NB4 (cell line): ENCODE measurements around the gene ERVH48-1.
A peak's percentile ranks its signal among the peaks of the same experiment; 100 is the strongest.
"Not testable (repeated sequence)": the region's sequence is repeated elsewhere in the genome, so short reads cannot be mapped to it uniquely, and the experiment has no call there.

Experiments used
- DNase-seq: peaks from one replicate; pipeline ENCODE4 v3.0.0; 2010; ENCODE audit warnings: low read depth
- H3K4me3 ChIP-seq: one replicate; pipeline ENCODE4 v1.5.1; 2011; ENCODE audit warnings: mild to moderate bottlenecking, low read depth, low read length, moderate library complexity
- CTCF ChIP-seq: IDR thresholded peaks from one replicate; pipeline ENCODE4 v1.5.1; 2012; ENCODE audit warnings: low read depth, low read length
- MAX ChIP-seq: IDR thresholded peaks from 2 replicates; pipeline ENCODE4 v1.6.1; 2011; ENCODE audit warnings: low read depth, low read length
- MYC ChIP-seq: IDR thresholded peaks from 2 replicates; pipeline ENCODE4 v1.6.1; 2011; ENCODE audit warnings: low read depth, low read length
- POLR2A ChIP-seq: IDR thresholded peaks from 2 replicates; pipeline ENCODE4 v1.6.1; 2011; ENCODE audit warnings: mild to moderate bottlenecking; ENCODE audit not compliant: insufficient read length; ENCODE audit errors: extremely low read depth

Gene ERVH48-1

GRCh38 chr21:42924433-42924751 is 1.0 kb downstream of the ERVH48-1 start:
- H3K4me3 ChIP-seq: peak overlapping the region; percentile 32
- TF ChIP-seq MYC: no peak
- TF ChIP-seq POLR2A: no peak
- TF ChIP-seq MAX: no peak
- no peak for TF ChIP-seq CTCF
- DNase-seq: no peak

- H3K4me3 ChIP-seq: peak overlapping the region; percentile 32
- DNase-seq: peak; percentile 97
- TF ChIP-seq CTCF (peak; percentile 73), MAX (peak; percentile 37), POLR2A (no peak), MYC (no peak)
Measured at GRCh38 chr21:42923553-42924432, 1.6 kb downstream of the ERVH48-1 start.

- no peak for DNase-seq
- H3K4me3 ChIP-seq: no peak overlapping the region
- no peak for TF ChIP-seq MAX
- TF ChIP-seq POLR2A: no peak
- TF ChIP-seq CTCF: no peak
- TF ChIP-seq MYC: no peak
Measured at GRCh38 chr21:42922918-42923317, 2.5 kb downstream of the ERVH48-1 start.

GRCh38 chr21:42921927-42922326 is 3.5 kb downstream of the ERVH48-1 start:
- DNase-seq: peak; percentile 44
- no peak overlapping the region for H3K4me3 ChIP-seq
- TF ChIP-seq MYC: no peak
- no peak for TF ChIP-seq POLR2A
- no peak for TF ChIP-seq CTCF
- TF ChIP-seq MAX: no peak

- DNase-seq: no peak
- H3K4me3 ChIP-seq: no peak overlapping the region
- no peak for TF ChIP-seq POLR2A
- TF ChIP-seq MYC: no peak
- no peak for TF ChIP-seq MAX
- TF ChIP-seq CTCF: no peak
Measured at GRCh38 chr21:42918291-42918690, 7.1 kb downstream of the ERVH48-1 start.

- no peak for DNase-seq
- TF ChIP-seq POLR2A: no peak
- no peak for TF ChIP-seq MAX
- no peak for TF ChIP-seq MYC
- no peak for TF ChIP-seq CTCF
Measured at GRCh38 chr21:42913476-42913875, 12.0 kb downstream of the ERVH48-1 start.

GRCh38 chr21:42911920-42912319 is 13.5 kb downstream of the ERVH48-1 start:
- DNase-seq: not testable (repeated sequence)

More at GRCh38 chr21:42913476-42913875, 12.0 kb downstream of the ERVH48-1 start:
- no peak overlapping the region for H3K4me3 ChIP-seq

GRCh38 chr21:42908484-42908883 is 16.9 kb downstream of the ERVH48-1 start:
- not testable (repeated sequence) for DNase-seq

More at GRCh38 chr21:42911920-42912319, 13.5 kb downstream of the ERVH48-1 start:
- H3K4me3 ChIP-seq: not testable (repeated sequence)

More at GRCh38 chr21:42908484-42908883, 16.9 kb downstream of the ERVH48-1 start:
- H3K4me3 ChIP-seq: not testable (repeated sequence)
